GM10847 (cell line): Measurements from ENCODE around the gene PRKCB.

Experiments
- POLR2A ChIP-seq: IDR thresholded peaks from 2 replicates; pipeline ENCODE4 v1.6.1; 2011; ENCODE audit not compliant: insufficient read length; ENCODE audit errors: extremely low read depth

The PRKCB gene

GRCh38 chr16:23976524-23976923 lies 140.7 kb downstream of the PRKCB start:
- no peak for TF ChIP-seq POLR2A

DNA sequence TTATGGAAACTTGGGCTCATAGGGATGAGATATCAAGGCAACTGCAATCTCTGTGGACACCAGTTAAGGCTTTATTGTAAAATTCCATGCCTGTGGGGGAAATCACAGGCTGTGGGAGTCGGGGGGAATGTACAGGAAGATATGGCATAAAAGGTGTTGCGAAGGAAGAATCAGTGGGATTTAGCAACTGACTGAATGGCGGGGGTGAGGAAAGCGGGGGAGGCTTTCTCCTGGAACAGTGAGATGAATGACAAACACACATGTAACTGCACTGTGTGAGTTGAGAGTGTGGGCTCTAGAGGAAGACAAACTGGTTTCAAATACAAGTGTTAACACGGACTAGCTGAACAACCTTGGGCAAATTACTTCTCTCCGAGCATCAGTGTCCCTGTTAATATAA lies 143.7 kb downstream of the PRKCB start:
- no peak for TF ChIP-seq POLR2A

DNA sequence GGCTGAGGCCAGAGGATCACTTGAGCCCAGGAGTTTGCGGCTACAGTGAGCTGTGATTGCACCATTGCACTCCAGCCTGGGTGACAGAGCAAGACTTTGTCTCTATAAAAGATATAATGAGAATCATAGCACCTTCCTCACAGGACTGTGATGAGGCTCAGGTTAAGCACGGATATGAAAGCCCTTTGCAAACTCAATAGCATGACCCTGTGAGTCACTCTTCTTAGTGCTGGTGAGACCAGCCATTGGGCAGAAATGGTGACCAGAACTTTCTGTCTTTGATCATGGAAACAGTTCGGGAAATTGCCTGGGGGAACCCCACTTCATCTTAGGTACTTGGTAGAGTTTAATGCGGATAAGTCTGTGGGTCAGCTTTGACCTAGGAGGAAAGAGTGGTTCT lies 144.2 kb downstream of the PRKCB start:
- TF ChIP-seq POLR2A, result no peak

DNA sequence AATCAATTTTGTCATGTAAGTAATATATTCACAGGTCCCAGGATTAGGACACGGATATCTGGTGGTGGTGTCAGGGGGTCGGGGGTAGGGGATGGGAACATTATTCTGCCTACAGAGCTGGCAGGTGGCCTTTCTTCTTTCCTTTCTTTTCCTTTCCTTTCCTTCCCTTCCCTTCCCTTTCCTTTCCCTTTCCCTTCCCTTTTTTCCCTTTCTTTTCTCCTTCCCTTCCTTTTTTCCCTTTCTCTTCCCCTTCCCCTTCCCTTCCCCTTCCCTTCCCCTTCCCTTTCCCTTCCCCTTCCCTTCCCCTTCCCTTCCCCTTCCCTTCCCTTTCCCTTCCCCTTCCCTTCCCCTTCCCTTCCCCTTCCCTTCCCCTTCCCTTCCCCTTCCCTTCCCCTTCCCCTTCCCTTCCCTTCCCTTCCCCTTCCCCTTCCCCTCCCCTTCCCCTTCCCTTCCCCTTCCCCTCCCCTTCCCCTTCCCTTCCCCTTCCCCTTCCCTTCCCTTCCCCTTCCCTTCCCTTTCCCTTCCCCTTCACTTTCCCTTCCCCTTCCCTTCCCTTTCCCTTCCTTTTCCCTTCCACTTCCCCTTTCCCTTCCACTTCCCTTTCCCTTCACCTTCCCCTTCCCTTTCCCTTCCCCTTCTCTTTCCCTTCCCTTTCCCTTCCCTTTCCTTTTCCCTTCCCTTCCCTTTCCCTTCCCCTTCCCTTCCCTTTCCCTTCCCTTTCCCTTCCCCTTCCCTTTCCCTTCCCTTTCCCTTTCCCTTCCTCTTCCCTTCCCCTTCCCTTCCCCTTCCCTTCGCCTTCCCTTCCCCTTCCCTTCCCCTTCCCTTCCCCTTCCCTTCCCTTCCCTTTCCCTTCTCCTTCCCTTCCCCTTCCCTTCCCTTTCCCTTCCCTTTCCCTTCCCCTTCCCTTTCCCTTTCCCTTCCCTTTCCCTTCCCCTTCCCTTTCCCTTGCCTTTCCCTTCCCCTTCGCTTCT lies 145.9 kb downstream of the PRKCB start:
- TF ChIP-seq POLR2A, result no peak

- no peak for TF ChIP-seq POLR2A
Measured at GRCh38 chr16:23986455-23986854, 150.7 kb downstream of the PRKCB start.

- TF ChIP-seq POLR2A, result no peak
Measured at GRCh38 chr16:23987443-23987842, 151.7 kb downstream of the PRKCB start.

GRCh38 chr16:23990507-23990906 lies 154.7 kb downstream of the PRKCB start:
- TF ChIP-seq POLR2A, result no peak

DNA sequence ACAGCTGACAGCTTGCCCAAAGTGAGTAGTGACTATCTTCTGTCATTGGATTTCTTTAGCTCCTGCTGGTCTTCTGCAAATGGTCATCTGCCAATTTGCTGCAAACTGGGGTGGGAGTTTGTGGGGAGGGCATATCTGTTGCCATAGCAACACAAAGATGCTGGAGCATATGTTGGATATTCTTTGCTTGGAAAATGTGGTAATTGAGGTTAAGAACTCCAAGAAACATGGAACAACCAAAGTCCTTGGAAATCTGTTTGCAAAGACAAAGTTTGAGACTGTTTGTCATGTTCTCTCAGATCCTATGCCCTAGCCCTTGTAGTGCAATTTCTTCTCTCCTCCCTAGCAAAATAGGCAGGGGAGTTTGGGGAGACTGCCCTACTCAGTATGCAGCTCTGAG lies 155.3 kb downstream of the PRKCB start:
- TF ChIP-seq POLR2A, result no peak

DNA sequence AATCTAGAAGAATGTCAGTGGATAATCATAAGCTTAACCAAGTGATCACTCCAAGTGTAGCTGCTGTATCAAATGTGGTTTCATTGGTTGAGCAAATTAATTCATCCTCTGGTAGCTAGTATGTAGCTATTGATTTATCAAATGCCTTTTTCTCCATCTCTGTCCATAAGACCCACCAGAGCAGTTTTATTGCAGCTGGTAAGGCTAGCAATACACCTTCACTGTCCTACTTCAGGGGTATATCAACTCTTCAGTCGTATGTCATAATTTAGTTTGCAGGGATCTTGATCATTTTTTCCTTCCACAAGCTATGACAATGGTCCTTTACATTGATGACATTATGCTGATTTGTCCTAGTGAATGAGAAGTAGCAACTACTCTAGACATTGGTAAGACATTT lies 158.8 kb downstream of the PRKCB start:
- TF ChIP-seq POLR2A, result no peak

DNA sequence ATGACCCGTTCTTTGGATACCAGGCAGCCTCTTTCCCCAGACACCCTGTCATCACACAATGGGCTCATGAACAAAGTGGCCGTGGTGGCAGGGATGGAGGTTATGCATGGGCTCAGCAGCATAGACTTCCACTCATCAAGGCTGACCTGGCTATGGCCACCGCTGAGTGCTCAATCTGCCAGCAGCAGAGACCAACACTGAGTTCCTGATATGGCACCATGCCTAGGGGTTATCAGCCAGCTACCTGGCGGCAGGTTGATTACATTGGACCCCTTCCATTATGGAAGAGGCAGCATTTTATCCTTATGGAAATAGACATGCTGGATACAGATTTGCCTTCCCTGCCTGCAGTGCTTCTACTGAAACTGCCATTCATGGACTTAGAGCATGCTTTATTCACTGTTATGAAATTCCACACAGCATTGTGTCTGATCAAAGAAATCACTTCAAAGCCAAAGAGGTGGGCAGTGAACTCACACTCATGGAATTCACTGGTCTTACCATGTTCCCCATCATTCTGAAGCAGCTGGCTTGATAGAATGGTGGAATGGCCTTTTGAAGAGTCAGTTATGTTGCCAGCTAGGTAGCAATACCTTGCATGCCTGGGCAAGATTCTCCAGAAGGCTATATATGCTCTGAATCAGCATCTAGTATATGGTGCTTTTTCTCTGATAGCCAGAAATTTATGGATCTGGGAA lies 160.6 kb downstream of the PRKCB start:
- no peak for TF ChIP-seq POLR2A

DNA sequence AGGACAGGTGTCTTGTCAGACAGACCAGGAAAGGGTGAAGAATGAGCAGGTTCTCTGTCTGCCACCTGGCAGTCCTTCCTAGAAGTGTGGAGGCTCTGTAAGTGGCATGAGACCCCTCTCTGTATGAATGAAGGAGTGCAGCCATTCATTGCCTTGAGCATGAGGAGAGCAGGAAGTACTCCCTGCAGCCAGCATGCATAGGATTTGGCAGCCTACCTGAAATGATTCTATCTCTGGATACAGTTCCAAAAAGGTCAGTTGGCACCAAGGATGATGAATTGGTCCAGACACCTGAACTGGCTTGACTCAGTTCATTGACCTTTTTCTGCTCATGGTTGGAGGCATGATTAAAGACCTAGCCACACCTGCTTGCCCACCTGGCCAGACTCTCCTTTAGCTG lies 163.0 kb downstream of the PRKCB start:
- no peak for TF ChIP-seq POLR2A

DNA sequence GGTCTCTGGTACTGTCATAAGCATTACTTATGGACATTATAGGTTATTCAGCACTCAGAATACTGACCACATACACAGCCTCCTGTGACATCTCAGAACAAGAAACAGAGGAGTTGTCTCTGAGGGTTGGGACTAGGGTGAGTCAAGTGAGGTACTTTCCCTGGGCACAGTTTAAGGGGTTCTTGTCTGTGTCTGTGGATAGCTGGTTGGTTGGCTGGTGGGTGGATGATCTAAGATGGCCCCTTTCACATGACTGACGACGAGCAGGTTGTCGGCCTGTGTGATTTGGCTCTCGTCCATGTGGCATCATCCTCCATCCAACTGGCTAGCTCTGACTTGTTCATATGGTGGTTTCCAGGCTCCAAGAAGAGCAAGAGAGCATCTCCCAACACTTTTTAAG lies 163.9 kb downstream of the PRKCB start:
- TF ChIP-seq POLR2A, result no peak

DNA sequence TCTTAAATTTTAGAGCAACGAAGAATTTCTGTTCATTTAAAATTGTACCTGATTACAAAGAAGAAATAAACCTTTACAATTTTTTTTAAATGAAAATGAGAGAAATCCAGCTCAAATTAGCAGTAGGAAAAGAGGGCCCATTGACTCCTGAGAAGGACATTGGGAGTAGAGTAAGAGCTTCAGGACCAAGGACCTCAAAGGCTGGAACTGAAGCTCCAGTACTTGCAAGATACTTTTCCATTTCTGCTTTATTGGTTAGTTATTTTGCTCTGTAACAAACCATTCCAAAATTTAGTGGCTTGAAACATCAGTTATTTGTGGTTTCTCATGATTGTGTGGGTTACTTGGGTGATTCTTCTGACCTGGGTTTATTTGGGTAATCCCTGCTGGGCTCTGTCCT lies 165.9 kb downstream of the PRKCB start:
- TF ChIP-seq POLR2A, result no peak

DNA sequence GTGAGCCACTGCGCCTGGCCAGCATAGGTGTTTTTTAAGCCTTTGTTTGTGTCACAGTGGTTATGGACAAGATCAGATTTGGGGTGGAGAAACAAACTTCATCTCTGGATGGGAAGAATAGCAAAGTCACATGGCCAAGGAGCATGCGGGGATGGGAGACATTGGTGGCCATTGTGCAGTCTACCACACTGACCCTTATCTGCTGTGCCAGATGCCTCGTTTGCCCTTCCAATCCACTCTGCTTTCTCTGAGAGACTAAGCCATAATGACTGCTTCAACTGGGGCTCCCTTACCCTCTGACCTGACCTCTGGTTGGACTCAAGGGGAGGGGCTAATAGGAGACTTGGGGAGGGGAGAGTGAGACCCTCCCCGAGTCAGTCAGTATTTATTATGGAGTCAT lies 166.8 kb downstream of the PRKCB start:
- TF ChIP-seq POLR2A, result no peak

DNA sequence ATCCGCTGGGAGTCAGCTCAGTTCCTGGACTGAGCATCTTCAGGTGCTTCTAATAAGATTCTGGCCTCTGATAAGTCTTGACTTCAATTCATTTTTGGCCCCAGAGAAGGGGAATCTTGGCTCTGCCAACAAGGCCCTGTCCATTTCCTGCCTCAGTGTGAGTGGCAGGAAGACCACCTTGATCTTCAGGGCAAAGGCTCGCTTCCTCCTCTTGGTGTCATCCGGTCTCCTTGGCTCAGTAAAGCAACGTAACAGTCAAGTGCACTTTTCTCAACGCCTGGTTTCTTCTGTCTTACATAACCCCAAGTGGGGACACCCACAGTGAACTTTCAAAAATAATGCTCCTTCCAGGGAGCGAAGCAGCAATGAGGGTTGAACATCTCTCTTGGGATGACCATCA lies 169.8 kb downstream of the PRKCB start:
- no peak for TF ChIP-seq POLR2A

GRCh38 chr16:24007391-24007790 lies 171.6 kb downstream of the PRKCB start:
- TF ChIP-seq POLR2A, result no peak
